K562 (cell line): ENCODE data around the gene MYO18A. TPM values are rescaled to one million over a fixed set of nuclear protein-coding genes. Genes with fewer than 3 reads are reported as not detected.

ENCODE experiments used
- ETS2 ChIP-seq: IDR thresholded peaks from 2 replicates; pipeline ENCODE4 v1.6.1; 2016; ENCODE audit warnings: borderline replicate concordance, missing genetic modification characterization, mild to moderate bottlenecking, moderate library complexity, missing compliant biosample characterization; ENCODE audit not compliant: poor library complexity, severe bottlenecking
- HDAC2 ChIP-seq: fragments of 450-650 bp; IDR thresholded peaks from 2 replicates; pipeline ENCODE4 v1.6.1; 2016; ENCODE audit warnings: mild to moderate bottlenecking
- MYBL2 ChIP-seq, 2 experiments: fragments of 450-650 bp in 1 of 2; sonication (generic) in 1 of 2; formaldehyde crosslinking in 1 of 2; IDR thresholded peaks; 2 replicates each; pipeline versions ENCODE4 v1.6.1 to v1.8.1; 2017 to 2022; ENCODE audit warnings: borderline replicate concordance in 1 of 2, inconsistent platforms in 1 of 2, low read depth in 1 of 2, mild to moderate bottlenecking in 1 of 2, missing genetic modification reagents in 1 of 2, moderate library complexity in 1 of 2
- NCOA6 ChIP-seq: fragments of 450-650 bp; IDR thresholded peaks from 2 replicates; pipeline ENCODE4 v1.6.1; 2017; ENCODE audit warnings: mild to moderate bottlenecking
- POLR2G ChIP-seq: fragments of 200-400 bp; formaldehyde crosslinking; IDR thresholded peaks from 2 replicates; pipeline ENCODE4 v1.6.1; 2017; ENCODE audit warnings: low read depth, mild to moderate bottlenecking, antibody characterized with exemption, low read length, moderate library complexity
- SREBF1 ChIP-seq: fragments of 150-350 bp; IDR thresholded peaks from 2 replicates; pipeline ENCODE4 v1.6.1; 2014; ENCODE audit warnings: antibody characterized with exemption, low read depth, low read length, borderline replicate concordance
- TCF7 ChIP-seq: sonication (generic); IDR thresholded peaks from 2 replicates; pipeline ENCODE4 v1.6.1; 2016; ENCODE audit warnings: antibody characterized with exemption, borderline replicate concordance
- ZNF384 ChIP-seq: IDR thresholded peaks from 2 replicates; pipeline ENCODE4 v1.6.1; 2012; ENCODE audit warnings: low read depth, low read length, improper control_type of control experiment
- ZNF780A ChIP-seq: fragments of 250-450 bp; sonication (Bioruptor Pico); IDR thresholded peaks from 2 replicates; pipeline ENCODE4 v1.5.0; 2021; ENCODE audit warnings: mild to moderate bottlenecking
- polyA plus RNA-seq, 8 experiments: library from polyadenylated mRNA; depleted of rRNA in 4 of 8; stranded (reverse) in 5 of 8; unstranded in 3 of 8; fragments of >200 nt; fragmentation: Nextera tagmentation in 2 of 8; fragmentation: Illumina TruSeq in 1 of 8; extraction: Ambion mirVana in 2 of 8; extraction: Trizol in 1 of 8; gene quantifications; 2 replicates each; pipeline versions ENCODE4 v1.2.1 to v1.2.3, GENCODE V29; 2011 to 2014; ENCODE audit warnings: inconsistent platforms in 1 of 8, missing spikeins in 1 of 8
- total RNA-seq, 7 experiments: library from RNA; depleted of rRNA in 6 of 7; stranded (reverse); fragments of >200 nt in 6 of 7; fragmentation: Illumina TruSeq in 2 of 7; extraction: Trizol in 2 of 7; gene quantifications; 2 replicates each; pipeline versions ENCODE4 v1.2.1 to v1.2.3, GENCODE V29; 2011 to 2021; ENCODE audit warnings: low replicate concordance in 1 of 7
- TF ChIP-seq, protein P1 (sequence below): sonication (generic); formaldehyde crosslinking; IDR thresholded peaks from 2 replicates; pipeline ENCODE4 v1.8.0; 2022; ENCODE audit warnings: mild to moderate bottlenecking, missing genetic modification reagents
- TF ChIP-seq, protein P2 (sequence below): sonication (generic); formaldehyde crosslinking; IDR thresholded peaks from 2 replicates; pipeline ENCODE4 v1.5.0; 2020; ENCODE audit warnings: missing genetic modification reagents
- TF ChIP-seq, protein P3 (sequence below): fragments of 250-450 bp; sonication (Bioruptor Pico); IDR thresholded peaks from 2 replicates; pipeline ENCODE4 v1.5.1; 2021; ENCODE audit warnings: mild to moderate bottlenecking
- TF ChIP-seq, protein P4 (sequence below), 2 experiments: IDR thresholded peaks in 1 of 2; conservative IDR thresholded peaks in 1 of 2; 2 replicates each; pipeline ENCODE4 v1.6.1; 2016; ENCODE audit warnings: low read depth in 2 of 2, mild to moderate bottlenecking in 1 of 2, missing compliant biosample characterization in 1 of 2, missing genetic modification characterization in 1 of 2, moderate library complexity in 1 of 2

Gene MYO18A
- total and polyA plus RNA-seq, 9 of the 15 experiments (the other 6 are each of a cell fraction or from before 2014, with no cell fraction given) = 2.5 to 65.4 (median 17.1) TPM

DNA sequence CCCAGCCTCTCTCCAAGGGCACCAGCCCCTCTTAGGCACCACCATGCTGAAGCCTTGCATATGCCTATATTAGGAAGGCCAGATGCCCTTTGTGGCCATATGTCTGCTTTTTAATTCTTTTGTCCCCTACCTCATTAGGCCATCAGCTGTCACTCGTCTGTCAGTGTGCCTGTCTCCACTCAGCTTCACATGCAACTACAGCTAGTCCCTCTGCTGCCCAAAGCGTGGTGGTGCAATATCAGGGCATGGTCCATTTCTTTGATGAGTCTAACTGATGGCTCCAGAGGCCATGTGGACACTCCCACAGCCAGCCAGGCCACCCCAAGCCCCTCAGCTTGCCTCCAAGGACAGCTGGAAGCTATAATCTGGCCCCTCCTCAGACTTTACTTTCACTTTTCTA lies 36.3 kb downstream of the MYO18A start (continued):
- TF ChIP-seq, protein P1, sequence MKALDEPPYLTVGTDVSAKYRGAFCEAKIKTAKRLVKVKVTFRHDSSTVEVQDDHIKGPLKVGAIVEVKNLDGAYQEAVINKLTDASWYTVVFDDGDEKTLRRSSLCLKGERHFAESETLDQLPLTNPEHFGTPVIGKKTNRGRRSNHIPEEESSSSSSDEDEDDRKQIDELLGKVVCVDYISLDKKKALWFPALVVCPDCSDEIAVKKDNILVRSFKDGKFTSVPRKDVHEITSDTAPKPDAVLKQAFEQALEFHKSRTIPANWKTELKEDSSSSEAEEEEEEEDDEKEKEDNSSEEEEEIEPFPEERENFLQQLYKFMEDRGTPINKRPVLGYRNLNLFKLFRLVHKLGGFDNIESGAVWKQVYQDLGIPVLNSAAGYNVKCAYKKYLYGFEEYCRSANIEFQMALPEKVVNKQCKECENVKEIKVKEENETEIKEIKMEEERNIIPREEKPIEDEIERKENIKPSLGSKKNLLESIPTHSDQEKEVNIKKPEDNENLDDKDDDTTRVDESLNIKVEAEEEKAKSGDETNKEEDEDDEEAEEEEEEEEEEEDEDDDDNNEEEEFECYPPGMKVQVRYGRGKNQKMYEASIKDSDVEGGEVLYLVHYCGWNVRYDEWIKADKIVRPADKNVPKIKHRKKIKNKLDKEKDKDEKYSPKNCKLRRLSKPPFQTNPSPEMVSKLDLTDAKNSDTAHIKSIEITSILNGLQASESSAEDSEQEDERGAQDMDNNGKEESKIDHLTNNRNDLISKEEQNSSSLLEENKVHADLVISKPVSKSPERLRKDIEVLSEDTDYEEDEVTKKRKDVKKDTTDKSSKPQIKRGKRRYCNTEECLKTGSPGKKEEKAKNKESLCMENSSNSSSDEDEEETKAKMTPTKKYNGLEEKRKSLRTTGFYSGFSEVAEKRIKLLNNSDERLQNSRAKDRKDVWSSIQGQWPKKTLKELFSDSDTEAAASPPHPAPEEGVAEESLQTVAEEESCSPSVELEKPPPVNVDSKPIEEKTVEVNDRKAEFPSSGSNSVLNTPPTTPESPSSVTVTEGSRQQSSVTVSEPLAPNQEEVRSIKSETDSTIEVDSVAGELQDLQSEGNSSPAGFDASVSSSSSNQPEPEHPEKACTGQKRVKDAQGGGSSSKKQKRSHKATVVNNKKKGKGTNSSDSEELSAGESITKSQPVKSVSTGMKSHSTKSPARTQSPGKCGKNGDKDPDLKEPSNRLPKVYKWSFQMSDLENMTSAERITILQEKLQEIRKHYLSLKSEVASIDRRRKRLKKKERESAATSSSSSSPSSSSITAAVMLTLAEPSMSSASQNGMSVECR (CRISPR knock-in tag) = no peak
- TF ChIP-seq, protein P2, sequence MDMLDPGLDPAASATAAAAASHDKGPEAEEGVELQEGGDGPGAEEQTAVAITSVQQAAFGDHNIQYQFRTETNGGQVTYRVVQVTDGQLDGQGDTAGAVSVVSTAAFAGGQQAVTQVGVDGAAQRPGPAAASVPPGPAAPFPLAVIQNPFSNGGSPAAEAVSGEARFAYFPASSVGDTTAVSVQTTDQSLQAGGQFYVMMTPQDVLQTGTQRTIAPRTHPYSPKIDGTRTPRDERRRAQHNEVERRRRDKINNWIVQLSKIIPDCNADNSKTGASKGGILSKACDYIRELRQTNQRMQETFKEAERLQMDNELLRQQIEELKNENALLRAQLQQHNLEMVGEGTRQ = no peak
- TF ChIP-seq POLR2G (no peak), ZNF780A (CRISPR knock-in tag) (no peak), HDAC2 (no peak), ZNF384 (no peak), NCOA6 (no peak), SREBF1 (no peak), MYBL2 (IDR thresholded peaks at IDR 0.05; ENCODE audit: low read depth) (no peak), MYBL2 (CRISPR knock-in tag; IDR thresholded peaks at IDR 0.05; ENCODE audit: borderline replicate concordance) (no peak), ETS2 (tag) (no peak), TCF7 (no peak)
- TF ChIP-seq, protein P3, sequence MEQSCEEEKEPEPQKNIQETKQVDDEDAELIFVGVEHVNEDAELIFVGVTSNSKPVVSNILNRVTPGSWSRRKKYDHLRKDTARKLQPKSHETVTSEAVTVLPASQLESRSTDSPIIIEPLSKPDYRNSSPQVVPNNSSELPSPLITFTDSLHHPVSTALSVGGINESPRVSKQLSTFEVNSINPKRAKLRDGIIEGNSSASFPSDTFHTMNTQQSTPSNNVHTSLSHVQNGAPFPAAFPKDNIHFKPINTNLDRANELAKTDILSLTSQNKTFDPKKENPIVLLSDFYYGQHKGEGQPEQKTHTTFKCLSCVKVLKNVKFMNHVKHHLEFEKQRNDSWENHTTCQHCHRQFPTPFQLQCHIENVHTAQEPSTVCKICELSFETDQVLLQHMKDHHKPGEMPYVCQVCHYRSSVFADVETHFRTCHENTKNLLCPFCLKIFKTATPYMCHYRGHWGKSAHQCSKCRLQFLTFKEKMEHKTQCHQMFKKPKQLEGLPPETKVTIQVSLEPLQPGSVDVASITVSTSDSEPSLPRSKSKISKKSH (CRISPR knock-in tag) = no peak
- TF ChIP-seq, protein P4, sequence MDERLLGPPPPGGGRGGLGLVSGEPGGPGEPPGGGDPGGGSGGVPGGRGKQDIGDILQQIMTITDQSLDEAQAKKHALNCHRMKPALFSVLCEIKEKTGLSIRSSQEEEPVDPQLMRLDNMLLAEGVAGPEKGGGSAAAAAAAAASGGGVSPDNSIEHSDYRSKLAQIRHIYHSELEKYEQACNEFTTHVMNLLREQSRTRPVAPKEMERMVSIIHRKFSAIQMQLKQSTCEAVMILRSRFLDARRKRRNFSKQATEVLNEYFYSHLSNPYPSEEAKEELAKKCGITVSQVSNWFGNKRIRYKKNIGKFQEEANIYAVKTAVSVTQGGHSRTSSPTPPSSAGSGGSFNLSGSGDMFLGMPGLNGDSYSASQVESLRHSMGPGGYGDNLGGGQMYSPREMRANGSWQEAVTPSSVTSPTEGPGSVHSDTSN (CRISPR knock-in tag; IDR thresholded peaks at IDR 0.05; ENCODE audit: low read depth) = no peak
- TF ChIP-seq, protein P4 (tag; conservative IDR thresholded peaks at IDR 0.05; ENCODE audit: low read depth) = peak; percentile 88
